GM19468 (cell line): ENCODE data around the gene FAM170B.

Experiments
- ATAC-seq: cut with Tn5 transposase; IDR thresholded peaks from one replicate; pipeline ENCODE4 v1.9.1; 2021; ENCODE audit warnings: mild to moderate bottlenecking, moderate library complexity, moderate number of reproducible peaks; ENCODE audit not compliant: unreplicated experiment; ENCODE audit errors: extremely low read depth

Gene FAM170B

DNA sequence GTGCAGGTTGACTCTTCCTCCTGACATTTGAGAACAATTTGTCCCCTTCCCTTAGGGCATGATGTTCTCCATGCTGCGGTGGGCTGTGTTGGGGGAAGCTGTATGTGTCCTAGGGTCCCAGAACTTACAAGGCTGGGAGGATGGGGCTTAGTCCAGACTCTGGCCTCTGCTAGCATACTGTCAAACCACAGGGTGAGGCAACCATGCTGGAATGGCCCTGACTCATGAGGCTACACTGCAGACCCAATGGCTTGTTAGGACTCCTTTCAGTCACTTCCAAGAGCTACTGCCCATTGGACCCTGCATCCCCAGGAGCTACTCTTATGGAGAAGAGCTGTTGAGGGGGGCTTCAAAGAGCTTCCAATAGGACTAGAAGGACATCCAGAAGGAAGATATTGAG is 20.1 kb upstream of the FAM170B start:
- no peak for ATAC-seq

DNA sequence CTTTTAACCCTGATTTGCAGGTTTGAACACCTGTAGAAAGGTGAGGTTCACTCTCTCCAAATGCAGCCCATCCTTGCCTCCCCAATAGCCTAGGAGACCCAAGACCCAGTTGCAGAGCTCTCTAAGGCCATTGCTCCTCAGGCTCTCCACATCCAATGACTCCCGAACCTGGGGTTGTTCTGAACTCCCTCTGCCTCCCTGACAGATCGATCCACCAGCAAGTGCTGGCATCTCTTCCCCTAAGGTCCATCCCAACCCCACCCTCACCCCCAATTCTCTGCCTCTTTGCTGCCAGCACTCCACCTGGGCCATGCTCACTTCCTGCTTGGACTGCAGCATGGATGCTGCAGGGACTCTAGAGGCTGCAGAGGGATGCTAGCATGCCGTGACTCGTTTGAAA is 19.3 kb upstream of the FAM170B start:
- ATAC-seq: no peak

DNA sequence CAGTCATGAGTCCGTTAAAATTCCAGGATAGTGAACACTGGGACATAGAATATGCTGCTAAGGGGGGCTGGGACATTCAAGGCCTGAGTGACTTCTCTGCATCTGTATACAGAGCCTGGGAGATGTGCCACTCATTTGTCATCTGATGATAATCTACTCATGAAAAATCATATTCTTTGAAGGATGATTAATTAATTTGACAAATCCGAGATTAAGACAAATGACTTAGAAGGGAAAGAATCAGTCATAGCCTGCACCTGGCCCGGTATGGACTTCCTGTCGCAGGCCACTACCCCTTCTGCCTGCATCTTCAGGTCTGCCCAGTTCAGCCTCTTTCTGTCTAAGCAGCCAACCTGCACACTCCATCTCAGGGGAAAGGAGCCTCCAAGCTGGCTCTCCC is 18.8 kb upstream of the FAM170B start:
- ATAC-seq: no peak

DNA sequence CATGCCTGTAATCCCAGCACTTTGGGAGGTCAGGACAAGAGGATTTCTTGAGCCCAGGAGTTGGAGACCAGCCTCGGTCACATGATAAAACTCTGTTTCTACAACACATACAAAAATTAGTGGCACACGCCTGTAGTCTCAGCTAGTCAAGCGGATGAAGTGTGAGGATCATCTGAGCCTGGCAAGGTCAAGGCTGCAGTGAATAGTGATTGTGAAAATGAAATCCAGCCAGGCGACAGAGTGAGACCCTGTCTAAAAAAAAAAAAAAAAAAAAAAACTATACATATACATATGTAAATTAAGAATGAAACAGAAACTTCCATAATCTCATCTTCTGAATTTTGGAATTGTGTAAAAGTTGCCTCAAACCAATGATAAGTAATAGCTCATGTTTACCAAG is 18.2 kb upstream of the FAM170B start:
- ATAC-seq: no peak

DNA sequence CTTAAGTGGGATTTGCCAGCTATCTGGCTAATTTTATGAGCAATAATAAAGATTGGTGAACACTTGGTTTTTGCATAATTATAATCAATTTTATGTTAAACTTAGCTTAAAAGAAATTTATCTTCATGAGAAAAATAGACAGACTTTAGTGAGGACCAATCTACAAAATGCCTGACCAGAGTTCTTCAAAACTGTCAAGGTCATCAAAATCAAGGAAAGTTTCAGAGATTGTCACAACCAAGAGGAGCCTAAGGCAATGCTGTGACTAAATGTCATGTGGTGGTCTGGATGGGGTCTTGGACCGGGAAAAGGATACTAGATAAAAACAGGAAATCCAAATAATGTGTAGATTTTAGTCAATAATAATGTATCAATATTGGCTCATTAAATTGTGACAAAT is 17.7 kb upstream of the FAM170B start:
- ATAC-seq: no peak

DNA sequence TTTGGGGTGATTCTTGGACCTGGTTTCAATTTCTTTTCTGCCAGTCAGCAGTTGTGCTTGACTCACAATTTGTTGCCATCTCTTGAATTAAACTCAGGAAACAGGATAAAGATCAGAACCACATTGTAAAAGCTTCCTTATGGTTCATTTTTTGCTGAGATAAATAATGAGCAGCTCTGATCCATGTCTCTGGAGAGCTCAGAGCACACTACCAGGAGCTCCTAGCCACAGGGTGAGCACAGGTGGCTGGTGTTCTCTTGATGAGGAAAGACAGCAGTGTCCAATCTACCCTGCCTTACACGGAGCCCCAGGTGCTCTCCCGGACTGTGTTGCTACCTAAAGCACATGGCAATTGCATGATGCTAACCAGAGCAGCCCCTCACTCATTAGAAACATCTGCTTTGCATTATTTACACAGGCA is 17.2 kb upstream of the FAM170B start:
- no peak for ATAC-seq

DNA sequence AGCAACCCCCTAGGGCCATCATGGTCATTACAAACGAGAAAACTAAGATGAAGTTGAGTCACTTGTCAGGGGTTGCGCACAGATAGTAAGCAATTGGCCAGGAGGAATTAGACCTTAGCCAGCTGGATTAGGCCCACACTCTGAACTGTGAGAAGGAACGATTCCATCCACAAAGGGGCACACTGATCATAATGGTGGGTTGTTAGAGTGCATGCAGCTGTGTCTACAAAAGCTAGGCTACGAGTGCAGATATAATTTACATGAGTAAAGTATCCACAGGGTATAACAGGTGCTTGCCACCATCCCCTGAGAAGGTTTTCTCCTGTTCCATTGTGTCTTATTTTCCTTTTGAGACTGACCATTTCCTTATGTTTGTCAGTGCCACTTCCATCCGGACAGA is 16.6 kb upstream of the FAM170B start:
- ATAC-seq: no peak

- ATAC-seq: no peak
These were observed 16.1 kb upstream of the FAM170B start for GRCh38 chr10:49149881-49150280.

DNA sequence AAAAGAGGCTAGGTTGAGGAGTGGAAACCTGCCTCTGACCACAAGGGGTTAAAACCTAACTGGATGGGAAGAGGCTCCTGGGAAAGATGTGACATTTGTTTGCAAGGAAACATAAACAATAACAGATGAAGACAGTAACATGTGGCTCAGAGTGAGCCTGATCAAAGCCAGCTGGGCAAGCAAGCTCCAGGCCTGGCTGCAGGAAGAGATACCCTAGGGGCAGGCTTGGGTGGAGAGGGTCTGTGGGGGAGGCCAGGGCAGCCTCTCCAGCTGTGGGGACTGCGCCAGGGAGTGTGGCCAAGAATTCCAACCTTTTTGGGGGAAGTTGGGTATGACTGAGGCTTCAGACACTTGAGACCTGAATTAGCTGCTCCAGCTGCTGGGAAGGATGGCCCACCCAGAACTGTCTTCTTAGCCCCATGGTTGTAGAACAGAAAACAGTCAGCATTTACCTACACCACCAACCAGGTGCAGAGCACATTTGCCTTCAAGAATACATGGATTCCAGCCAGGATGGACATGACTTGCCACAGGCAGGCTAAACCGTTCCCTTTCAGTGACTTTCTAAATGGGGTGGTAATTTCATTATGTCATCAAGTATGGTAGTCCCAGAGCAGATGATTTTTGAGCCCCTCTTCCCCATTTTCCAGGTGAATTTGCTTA is 10.4 kb upstream of the FAM170B start:
- ATAC-seq: no peak

- no peak for ATAC-seq
These were observed 9.4 kb upstream of the FAM170B start for GRCh38 chr10:49143249-49143648.

DNA sequence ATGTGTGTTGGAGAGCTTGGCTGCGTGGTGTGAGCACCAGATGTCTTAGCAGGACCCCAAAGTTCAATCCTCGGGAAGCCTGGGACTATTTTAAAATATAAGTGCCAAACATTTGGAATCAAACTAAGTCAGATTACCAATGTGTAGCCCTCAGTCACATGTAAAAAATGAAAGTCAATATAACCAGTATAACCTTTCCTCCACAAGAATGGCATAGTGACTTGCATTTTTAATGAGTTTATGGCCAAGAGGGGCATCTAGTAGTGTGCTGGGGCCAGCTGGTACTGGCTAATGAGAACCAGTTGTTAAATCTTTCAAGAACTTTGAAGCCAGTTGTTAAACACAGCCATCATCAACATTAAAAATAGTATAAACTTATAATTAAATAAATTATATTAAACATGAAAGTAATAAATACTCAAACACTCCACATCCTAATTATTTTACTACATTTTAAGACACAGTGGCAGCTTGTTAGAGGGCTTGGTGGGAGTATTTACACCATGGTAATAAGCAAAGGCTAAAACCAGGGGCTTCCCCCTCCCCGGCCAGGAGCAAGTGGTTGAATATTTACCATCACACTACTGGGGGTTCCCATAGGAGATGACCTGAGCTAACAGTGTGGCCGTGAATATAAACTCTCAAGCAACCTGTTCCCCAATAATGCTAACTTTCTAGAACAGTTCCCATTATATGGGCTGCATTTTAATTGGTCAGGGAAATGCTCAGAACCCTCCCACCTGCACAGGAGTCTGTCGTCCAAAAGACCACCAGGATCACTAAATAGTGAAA is 7.9 kb upstream of the FAM170B start:
- no peak for ATAC-seq

- no peak for ATAC-seq
These were observed 6.7 kb upstream of the FAM170B start for GRCh38 chr10:49140304-49141177.

DNA sequence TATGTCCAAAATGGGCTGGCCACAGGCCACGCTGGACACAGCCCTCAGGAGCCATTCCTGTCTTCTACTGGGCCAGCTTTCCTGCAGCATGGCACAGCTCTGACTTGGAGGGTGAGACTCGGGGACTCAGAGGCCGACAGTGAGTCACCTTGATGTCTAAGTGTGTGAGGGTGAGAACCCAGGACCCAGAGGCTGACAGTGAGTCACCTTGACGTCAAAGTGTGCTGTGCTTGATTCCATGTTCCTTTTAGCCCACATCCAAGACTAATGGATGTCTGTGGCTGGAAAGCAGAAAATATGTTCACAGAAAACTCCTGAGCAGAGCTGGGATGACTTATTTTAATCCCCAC is 6.0 kb upstream of the FAM170B start:
- no peak for ATAC-seq

GRCh38 chr10:49139028-49139845 is 5.4 kb upstream of the FAM170B start:
- ATAC-seq: no peak

DNA sequence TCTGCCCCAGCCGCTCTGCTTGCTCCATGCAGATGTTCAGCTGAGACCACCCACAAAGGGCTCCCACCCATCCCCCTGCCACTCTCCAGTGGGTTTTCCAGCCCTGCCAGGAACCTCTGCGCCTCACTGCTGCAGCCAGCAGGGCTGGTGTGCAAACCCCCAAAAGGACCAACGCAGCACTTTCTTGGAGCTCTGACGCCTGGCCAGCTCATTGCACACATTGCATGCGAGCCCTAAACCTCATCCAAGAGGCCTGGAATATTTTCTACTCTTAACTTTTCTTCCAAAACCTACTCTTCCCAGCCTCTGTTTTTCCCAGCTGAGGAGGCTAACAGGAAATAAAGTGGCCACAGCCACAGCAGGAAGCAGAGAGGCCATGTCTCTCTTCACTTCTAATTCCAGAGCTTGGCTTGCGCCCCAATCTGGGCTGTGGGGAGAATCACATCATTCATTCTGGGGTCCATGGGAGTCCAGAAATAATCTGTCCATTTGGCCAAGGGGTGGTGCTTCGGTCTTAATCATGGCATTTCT is 4.6 kb upstream of the FAM170B start:
- no peak for ATAC-seq

DNA sequence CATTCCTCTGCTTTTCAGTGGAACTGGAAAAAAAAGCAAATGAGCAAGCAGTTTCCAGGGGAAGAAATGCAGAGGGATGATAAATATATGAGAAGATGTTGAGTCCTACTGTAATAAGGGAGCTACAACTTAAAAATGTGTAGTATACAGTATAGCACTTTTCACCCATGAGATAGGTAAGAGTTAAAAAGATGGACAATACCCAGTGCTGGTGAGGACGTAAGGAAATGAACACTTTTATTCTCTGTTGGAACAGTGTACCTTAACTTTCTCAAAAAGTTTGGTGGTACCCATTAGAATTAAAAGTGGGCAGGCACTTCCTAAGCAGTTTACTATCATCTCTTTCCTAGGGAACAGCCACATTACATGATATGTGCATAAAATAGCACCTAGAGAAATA is 2.7 kb upstream of the FAM170B start:
- no peak for ATAC-seq

- no peak for ATAC-seq
These were observed 1.9 kb upstream of the FAM170B start for GRCh38 chr10:49135575-49136313.

DNA sequence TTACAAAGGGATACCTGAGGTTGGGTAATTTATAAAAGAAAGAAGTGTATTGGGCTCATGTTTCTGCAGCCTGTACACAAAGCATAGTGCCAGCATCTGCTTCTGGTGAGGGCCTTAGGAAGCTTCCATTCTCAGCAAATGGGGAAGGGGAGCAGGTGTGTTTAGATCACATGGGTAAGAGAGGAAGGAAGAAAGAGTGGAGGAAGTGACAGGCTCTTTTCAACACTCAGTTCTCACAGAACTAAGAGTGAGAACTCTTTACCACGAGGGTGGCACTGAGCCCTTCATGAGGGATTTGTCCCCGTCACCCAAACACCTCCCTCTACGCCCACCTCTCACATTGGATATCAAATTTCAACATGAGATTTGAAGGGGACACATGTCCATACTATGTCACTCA is 506 bp upstream of the FAM170B start:
- ATAC-seq: no peak

- no peak for ATAC-seq
These were observed 1.5 kb downstream of the FAM170B start for GRCh38 chr10:49132362-49132737.
